ENCODE data around the gene DUSP7. TPM values are rescaled to one million over a fixed set of nuclear protein-coding genes. Genes with fewer than 3 reads are reported as not detected.

The DUSP7 gene
- total RNA-seq, 4 donors from 2014 or later: 2.2 to 8.2 (median 6.2) TPM

DNA sequence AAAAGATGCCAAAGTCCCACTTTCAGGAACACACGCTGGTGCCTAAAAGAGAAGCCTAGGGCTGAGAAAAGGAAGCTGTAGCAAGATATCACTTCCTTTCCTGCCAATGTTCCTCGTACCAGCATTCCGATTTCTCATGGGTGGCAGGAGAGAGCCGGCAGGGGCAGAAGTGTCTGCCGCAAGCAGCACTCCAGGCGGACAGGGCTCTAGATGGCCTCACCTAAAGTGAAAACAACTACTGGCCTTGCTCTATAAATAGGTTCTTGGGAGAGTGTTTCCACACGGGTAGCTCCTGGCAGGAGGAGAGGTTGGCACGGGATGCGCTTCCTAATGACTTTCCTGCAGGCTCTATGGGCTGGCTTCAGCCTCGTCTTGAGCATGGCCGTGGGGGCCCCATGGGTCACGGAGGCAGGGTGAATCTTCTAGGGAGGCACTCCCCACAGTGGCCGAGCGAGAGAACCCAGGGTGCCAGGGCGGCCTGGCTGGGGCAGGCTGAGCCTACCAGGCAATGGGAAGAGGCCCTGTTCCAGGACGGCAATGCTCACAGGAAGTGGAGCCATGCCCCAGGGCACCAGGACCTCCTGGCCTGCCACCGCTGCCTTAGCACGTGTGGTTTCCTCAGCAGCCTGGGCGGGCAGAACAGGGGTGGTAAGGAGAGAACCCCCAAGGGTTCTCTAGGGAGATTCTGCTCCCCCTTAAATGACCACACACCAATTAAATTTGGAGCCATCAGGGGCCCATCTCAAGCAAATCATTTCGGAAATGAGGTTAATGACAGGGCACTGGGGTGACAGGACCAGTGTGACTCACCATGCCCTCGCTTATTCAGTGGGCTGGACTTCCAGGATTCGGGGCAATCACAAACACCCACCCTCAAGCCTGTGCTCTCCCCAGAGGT lies 14.6 kb upstream of the DUSP7 start:
- intact Hi-C loops (cut with DNase I; ENCODE audit: low total_unique reads) (no loop called here), in situ Hi-C loops (cut with MboI; ENCODE audit: low pct_ligation_motif_present in 1 of 4, low pct_unique_long_range_greater_than_20kb in 1 of 4, low sequenced_read_pairs in 3 of 4) (no loop called here)
- no peak for TF ChIP-seq EP300 (IDR thresholded peaks at IDR 0.05; ENCODE audit: low read depth)
- Histone ChIP-seq H3K36me3 (no peaks in the 10 kb centered on the region), H3K4me3 (no peak overlapping the region), H3K9me3 (no peaks in the 10 kb centered on the region), H3K27me3 (no peaks in the 10 kb centered on the region), H3K27ac (peak overlapping the region in 3 of 4 donors; percentile 10 to 47 (median 26)), H3K4me1 (peaks cover 0 to 12% (median 0%) of the 10 kb centered on the region in 4 donors)
- DNase-seq: no peak
- WGBS, 2 donors (ENCODE audit: low coverage in 1 of 2): 40 to 76% methylated on average over 1 to 22 of the region's 22 CpGs

DNA sequence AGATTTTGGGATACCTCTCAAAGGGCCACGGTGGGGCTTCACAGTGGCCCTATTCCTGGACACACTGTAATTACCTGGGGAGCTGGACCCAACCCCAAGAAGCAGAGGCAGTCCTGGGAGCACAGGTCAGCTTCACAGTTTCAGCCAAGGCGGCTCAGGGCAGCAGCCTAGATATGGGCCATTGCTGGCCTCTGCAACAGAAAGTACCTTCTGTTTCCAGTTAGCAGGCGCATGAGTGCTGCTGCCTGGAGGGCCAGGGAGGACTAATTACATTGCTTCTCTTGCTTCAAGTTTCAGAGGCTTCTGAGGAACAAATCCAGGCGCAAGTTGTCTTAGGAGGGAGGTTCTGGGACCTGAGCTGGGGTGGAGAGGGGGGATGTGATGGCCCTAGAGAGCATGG lies 13.5 kb upstream of the DUSP7 start:
- no peak overlapping the region for H3K27ac ChIP-seq
- peaks cover 0 to 12% (median 0%) of the 10 kb centered on the region in 4 donors for H3K4me1 ChIP-seq
- H3K9me3 ChIP-seq: no peaks in the 10 kb centered on the region
- 96% methylated on average over 4 of the region's 4 CpGs; no CpG with 5 or more reads in 1 of the 2 donors for WGBS, 2 donors (ENCODE audit: low coverage in 1 of 2)
- no peak overlapping the region for H3K4me3 ChIP-seq
- intact Hi-C loops (cut with DNase I; ENCODE audit: low total_unique reads) (no loop called here), in situ Hi-C loops (cut with MboI; ENCODE audit: low pct_ligation_motif_present in 1 of 4, low pct_unique_long_range_greater_than_20kb in 1 of 4, low sequenced_read_pairs in 3 of 4) (no loop called here)
- DNase-seq: no peak
- TF ChIP-seq POLR2AphosphoS5 (IDR thresholded peaks at IDR 0.05) (no peak), POLR2A (IDR thresholded peaks at IDR 0.05) (no peak), EP300 (IDR thresholded peaks at IDR 0.05; ENCODE audit: low read depth) (no peak)
- H3K36me3 ChIP-seq: no peaks in the 10 kb centered on the region
- no peaks in the 10 kb centered on the region for H3K27me3 ChIP-seq

DNA sequence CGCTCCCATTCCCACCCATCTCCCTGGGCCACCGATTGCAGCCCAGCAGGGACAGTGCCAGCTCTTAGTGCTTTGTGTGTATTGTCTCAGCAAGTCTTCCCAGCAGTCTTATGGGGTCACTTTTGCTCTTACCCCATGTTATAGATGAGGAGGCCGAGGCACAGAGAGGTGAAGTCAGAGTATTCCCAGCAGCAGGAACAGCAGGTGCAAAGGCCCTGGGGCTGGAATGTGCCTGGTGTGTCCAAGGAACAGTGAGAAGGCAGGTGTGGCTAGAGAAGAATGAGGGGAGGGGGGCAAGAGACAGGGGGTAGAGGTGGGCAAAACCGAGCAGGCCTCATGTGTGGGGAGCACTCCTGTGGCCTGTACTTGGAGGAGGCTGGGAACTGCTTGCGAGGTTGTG lies 12.8 kb upstream of the DUSP7 start:
- Histone ChIP-seq H3K4me1 (peaks cover 0 to 12% (median 0%) of the 10 kb centered on the region in 4 donors), H3K27ac (no peak overlapping the region), H3K4me3 (no peak overlapping the region), H3K36me3 (no peaks in the 10 kb centered on the region), H3K27me3 (no peaks in the 10 kb centered on the region), H3K9me3 (no peaks in the 10 kb centered on the region)
- DNase-seq: no peak
- 94 to 100% methylated on average over 1 to 5 of the region's 5 CpGs for WGBS, 2 donors (ENCODE audit: low coverage in 1 of 2)
- in situ Hi-C loops (cut with MboI; ENCODE audit: low pct_ligation_motif_present in 1 of 4, low pct_unique_long_range_greater_than_20kb in 1 of 4, low sequenced_read_pairs in 3 of 4) (no loop called here), intact Hi-C loops (cut with DNase I; ENCODE audit: low total_unique reads) (no loop called here)
- TF ChIP-seq, protein P1, sequence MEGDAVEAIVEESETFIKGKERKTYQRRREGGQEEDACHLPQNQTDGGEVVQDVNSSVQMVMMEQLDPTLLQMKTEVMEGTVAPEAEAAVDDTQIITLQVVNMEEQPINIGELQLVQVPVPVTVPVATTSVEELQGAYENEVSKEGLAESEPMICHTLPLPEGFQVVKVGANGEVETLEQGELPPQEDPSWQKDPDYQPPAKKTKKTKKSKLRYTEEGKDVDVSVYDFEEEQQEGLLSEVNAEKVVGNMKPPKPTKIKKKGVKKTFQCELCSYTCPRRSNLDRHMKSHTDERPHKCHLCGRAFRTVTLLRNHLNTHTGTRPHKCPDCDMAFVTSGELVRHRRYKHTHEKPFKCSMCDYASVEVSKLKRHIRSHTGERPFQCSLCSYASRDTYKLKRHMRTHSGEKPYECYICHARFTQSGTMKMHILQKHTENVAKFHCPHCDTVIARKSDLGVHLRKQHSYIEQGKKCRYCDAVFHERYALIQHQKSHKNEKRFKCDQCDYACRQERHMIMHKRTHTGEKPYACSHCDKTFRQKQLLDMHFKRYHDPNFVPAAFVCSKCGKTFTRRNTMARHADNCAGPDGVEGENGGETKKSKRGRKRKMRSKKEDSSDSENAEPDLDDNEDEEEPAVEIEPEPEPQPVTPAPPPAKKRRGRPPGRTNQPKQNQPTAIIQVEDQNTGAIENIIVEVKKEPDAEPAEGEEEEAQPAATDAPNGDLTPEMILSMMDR (IDR thresholded peaks at IDR 0.05): no peak
- TF ChIP-seq POLR2A (IDR thresholded peaks at IDR 0.05) (no peak), EP300 (IDR thresholded peaks at IDR 0.05; ENCODE audit: low read depth) (no peak), POLR2AphosphoS5 (IDR thresholded peaks at IDR 0.05) (no peak)

DNA sequence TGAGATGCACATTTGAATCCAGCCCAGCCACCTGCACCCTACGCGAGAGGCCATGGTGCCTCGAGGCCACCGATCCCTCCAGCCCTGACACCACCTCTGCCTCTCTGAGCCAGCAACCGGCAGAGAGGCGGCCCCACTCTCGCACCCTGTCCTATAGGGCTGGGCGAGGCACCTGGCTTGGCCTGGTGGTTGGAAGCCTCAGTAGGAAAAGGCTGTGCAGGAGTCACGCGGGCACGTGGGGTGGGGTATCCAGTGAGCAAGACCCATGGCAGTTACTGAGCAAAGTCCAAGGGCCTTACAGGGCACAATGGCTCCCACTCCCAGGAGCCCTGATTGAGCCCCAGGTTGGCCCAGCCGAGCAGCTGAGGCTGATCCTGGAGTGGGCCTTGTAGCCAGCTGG lies 12.4 kb upstream of the DUSP7 start:
- no peaks in the 10 kb centered on the region for H3K27me3 ChIP-seq
- no peak overlapping the region for H3K4me3 ChIP-seq
- in situ Hi-C loops (cut with MboI; ENCODE audit: low pct_ligation_motif_present in 1 of 4, low pct_unique_long_range_greater_than_20kb in 1 of 4, low sequenced_read_pairs in 3 of 4) (no loop called here), intact Hi-C loops (cut with DNase I; ENCODE audit: low total_unique reads) (no loop called here)
- no peak overlapping the region for H3K27ac ChIP-seq
- DNase-seq: peak; percentile 26
- WGBS, 2 donors (ENCODE audit: low coverage in 1 of 2): 65% methylated on average over 12 of the region's 12 CpGs; no CpG with 5 or more reads in 1 of the 2 donors
- no peaks in the 10 kb centered on the region for H3K9me3 ChIP-seq
- H3K4me1 ChIP-seq: peaks cover 0 to 12% (median 0%) of the 10 kb centered on the region in 4 donors
- H3K36me3 ChIP-seq: no peaks in the 10 kb centered on the region
- TF ChIP-seq POLR2AphosphoS5 (IDR thresholded peaks at IDR 0.05) (no peak), POLR2A (IDR thresholded peaks at IDR 0.05) (no peak), EP300 (IDR thresholded peaks at IDR 0.05; ENCODE audit: low read depth) (no peak)
- TF ChIP-seq, protein P1 (IDR thresholded peaks at IDR 0.05): no peak

DNA sequence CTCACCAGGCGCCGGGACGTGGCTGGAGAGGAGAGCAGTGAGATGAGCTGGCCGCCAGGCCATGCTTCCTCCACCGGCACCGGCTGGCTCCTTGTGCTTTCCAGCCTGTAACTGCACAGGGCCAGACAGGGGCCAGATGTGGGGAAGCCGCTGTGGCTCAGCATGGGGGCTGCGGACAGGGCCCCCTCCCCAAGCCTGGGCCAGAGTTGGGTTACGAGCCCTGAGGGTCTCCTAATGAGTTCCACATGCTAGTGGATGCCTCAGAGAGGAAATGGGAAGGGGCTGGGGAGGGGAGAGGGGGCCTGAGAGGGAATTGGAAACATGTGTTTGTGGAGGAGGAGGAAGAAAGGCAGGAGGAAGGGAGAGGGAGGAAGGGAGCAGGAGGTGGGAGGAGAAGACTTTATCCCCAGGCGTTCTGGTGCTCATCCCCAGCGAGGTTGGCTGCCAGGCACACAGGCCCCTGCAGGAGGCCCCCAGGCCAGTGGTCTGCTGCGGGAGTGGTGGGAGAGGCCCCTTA lies 11.7 kb upstream of the DUSP7 start:
- Histone ChIP-seq H3K4me3 (no peak overlapping the region), H3K4me1 (peaks cover 0 to 12% (median 0%) of the 10 kb centered on the region in 4 donors), H3K36me3 (no peaks in the 10 kb centered on the region), H3K27ac (no peak overlapping the region), H3K27me3 (no peaks in the 10 kb centered on the region), H3K9me3 (no peaks in the 10 kb centered on the region)
- WGBS, 2 donors (ENCODE audit: low coverage in 1 of 2): 84 to 88% methylated on average over 3 to 12 of the region's 12 CpGs
- in situ Hi-C loops (cut with MboI; ENCODE audit: low pct_ligation_motif_present in 1 of 4, low pct_unique_long_range_greater_than_20kb in 1 of 4, low sequenced_read_pairs in 3 of 4) (no loop called here), intact Hi-C loops (cut with DNase I; ENCODE audit: low total_unique reads) (no loop called here)
- DNase-seq: no peak
- TF ChIP-seq, protein P1 (IDR thresholded peaks at IDR 0.05): no peak
- no peak for TF ChIP-seq EP300 (IDR thresholded peaks at IDR 0.05; ENCODE audit: low read depth)
- no peak for TF ChIP-seq POLR2A (IDR thresholded peaks at IDR 0.05)

Measured in transverse colon (tissue), 4 donors.